Measurements from ENCODE around the gene PXMP4. TPM values are rescaled to one million over a fixed set of nuclear protein-coding genes. Genes with fewer than 3 reads are reported as not detected.
A peak's percentile ranks its signal among the peaks of the same experiment; 100 is the strongest.

Gene PXMP4
- total RNA-seq, 1 donor from 2014 or later: 9.4 TPM

DNA sequence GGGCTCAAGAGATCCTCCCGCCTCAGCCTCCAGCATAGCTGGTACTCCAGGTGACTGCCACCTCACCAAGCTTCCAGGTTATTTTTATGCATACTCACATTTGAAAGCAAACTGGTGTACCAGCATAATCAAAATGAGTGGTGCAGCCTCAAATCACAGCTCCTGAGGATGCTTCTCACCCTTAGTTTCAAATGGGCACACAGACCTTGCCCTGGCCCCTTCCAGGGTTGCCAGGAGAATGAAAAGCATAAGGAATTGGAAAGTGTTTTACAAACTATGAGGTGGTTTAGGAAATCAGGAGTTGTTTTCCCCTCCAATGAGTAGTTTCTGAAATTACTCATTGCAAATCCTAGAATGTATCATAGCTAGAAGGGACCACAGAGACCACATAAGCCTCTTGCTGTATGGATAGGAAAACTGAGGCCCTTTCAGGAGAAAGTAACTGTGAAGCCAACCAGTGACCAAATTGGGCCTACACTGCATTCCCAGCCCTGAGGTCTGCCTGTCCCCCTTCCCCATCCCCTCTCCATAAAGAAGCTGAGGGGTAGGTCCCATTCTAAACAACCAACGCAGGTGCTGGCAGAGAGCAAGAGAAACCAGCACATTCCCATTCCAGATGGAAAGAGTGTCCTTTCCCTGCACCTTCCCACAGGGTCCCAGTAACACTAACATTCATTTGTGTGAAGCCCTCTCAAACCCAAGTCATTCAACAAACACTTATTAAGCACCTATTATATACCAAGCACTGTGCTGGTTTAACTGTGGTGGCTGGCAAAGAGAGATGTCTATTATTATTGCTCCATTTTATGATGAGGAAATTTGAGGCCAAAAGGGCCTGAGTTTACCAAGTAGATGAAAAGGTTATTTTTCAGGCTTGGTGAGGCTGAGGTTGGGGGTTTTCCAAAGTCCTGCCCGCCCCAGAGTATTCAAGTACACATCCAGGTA is 31.8 kb downstream of the PXMP4 start:
- Mint-ChIP-seq H3K9me3 (ENCODE audit: unreplicated experiment) (peaks cover 7% of the 10 kb centered on the region), H3K4me3 (ENCODE audit: unreplicated experiment) (no peak overlapping the region), H3K4me1 (ENCODE audit: low read depth, unreplicated experiment) (peaks cover 11% of the 10 kb centered on the region), H3K27ac (ENCODE audit: unreplicated experiment) (no peak overlapping the region), H3K36me3 (ENCODE audit: unreplicated experiment) (no peaks in the 10 kb centered on the region), H3K27me3 (ENCODE audit: unreplicated experiment) (peaks cover 14% of the 10 kb centered on the region)
- DNase-seq: no peak
- TF ChIP-seq, protein P1, sequence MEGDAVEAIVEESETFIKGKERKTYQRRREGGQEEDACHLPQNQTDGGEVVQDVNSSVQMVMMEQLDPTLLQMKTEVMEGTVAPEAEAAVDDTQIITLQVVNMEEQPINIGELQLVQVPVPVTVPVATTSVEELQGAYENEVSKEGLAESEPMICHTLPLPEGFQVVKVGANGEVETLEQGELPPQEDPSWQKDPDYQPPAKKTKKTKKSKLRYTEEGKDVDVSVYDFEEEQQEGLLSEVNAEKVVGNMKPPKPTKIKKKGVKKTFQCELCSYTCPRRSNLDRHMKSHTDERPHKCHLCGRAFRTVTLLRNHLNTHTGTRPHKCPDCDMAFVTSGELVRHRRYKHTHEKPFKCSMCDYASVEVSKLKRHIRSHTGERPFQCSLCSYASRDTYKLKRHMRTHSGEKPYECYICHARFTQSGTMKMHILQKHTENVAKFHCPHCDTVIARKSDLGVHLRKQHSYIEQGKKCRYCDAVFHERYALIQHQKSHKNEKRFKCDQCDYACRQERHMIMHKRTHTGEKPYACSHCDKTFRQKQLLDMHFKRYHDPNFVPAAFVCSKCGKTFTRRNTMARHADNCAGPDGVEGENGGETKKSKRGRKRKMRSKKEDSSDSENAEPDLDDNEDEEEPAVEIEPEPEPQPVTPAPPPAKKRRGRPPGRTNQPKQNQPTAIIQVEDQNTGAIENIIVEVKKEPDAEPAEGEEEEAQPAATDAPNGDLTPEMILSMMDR (IDR thresholded peaks at IDR 0.05; ENCODE audit: partially characterized antibody, unreplicated experiment): no peak

DNA sequence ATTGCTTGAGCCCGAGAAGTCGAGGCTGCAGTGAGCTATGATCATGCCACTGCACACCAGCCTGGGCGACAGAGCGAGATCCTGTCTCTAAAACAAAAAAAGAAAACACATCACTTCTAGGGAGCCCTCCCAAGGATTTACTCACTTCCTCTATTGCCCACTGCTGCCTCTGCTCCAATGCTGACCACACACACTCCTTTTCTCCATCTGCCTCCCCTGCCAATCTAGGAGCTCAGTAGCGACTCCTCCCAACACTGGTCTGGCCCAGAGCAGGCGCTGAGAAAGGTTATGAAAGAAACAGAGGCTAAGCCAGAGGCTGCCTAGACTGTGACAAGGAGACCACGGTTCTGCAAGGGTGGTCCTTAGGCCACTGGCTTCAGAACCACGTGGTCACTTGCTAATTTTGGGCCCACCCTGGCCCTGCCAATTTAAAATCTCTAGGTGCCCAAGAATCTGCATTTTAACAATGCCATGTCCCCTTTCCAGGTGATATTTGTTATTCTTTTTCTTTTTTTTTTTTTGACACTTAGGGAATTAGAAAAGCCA is 32.7 kb downstream of the PXMP4 start:
- H3K4me1 Mint-ChIP-seq (ENCODE audit: low read depth, unreplicated experiment): peaks cover 14% of the 10 kb centered on the region
- no peak for DNase-seq
- H3K36me3 Mint-ChIP-seq (ENCODE audit: unreplicated experiment): no peaks in the 10 kb centered on the region
- peak overlapping the region; percentile 86 for H3K4me3 Mint-ChIP-seq (ENCODE audit: unreplicated experiment)
- TF ChIP-seq, protein P1 (IDR thresholded peaks at IDR 0.05; ENCODE audit: partially characterized antibody, unreplicated experiment): no peak
- peaks cover 8% of the 10 kb centered on the region for H3K9me3 Mint-ChIP-seq (ENCODE audit: unreplicated experiment)
- peaks cover 14% of the 10 kb centered on the region for H3K27me3 Mint-ChIP-seq (ENCODE audit: unreplicated experiment)
- H3K27ac Mint-ChIP-seq (ENCODE audit: unreplicated experiment): no peak overlapping the region

DNA sequence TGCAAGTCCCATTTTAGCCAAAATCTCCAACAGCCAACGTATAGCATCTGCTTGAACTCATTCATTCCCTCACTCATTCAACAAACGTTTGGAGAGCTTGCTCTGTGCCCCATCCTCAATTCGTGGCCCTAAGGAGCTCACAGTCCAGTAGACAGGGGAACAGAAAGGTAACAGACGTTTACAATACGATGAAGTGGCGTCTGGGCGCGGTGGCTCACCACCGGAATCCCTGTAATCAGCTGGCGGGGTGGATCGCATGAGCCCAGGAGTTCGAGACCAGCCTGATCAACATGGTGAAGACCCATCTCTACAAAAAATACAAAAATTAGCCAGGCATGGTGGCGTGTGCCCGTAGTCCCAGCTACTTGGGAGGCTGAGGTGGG is 33.1 kb downstream of the PXMP4 start:
- TF ChIP-seq, protein P1 (IDR thresholded peaks at IDR 0.05; ENCODE audit: partially characterized antibody, unreplicated experiment): no peak
- peak overlapping the region; percentile 93 for H3K27ac Mint-ChIP-seq (ENCODE audit: unreplicated experiment)
- H3K27me3 Mint-ChIP-seq (ENCODE audit: unreplicated experiment): peaks cover 14% of the 10 kb centered on the region
- H3K36me3 Mint-ChIP-seq (ENCODE audit: unreplicated experiment): no peaks in the 10 kb centered on the region
- no peak for DNase-seq
- H3K9me3 Mint-ChIP-seq (ENCODE audit: unreplicated experiment): peaks cover 9% of the 10 kb centered on the region
- peak overlapping the region; percentile 86 for H3K4me3 Mint-ChIP-seq (ENCODE audit: unreplicated experiment)
- H3K4me1 Mint-ChIP-seq (ENCODE audit: low read depth, unreplicated experiment): peaks cover 17% of the 10 kb centered on the region

- Mint-ChIP-seq H3K9me3 (ENCODE audit: unreplicated experiment) (peaks cover 10% of the 10 kb centered on the region), H3K4me3 (ENCODE audit: unreplicated experiment) (peak within 1 kb of the TSS; percentile 88), H3K27ac (ENCODE audit: unreplicated experiment) (peak within 1 kb of the TSS; percentile 96), H3K27me3 (ENCODE audit: unreplicated experiment) (peaks cover 16% of the 10 kb centered on the region), H3K36me3 (ENCODE audit: unreplicated experiment) (no peaks in the 10 kb centered on the region), H3K4me1 (ENCODE audit: low read depth, unreplicated experiment) (peaks cover 22% of the 10 kb centered on the region)
- DNase-seq: peak; percentile 99
- TF ChIP-seq, protein P1 (IDR thresholded peaks at IDR 0.05; ENCODE audit: partially characterized antibody, unreplicated experiment): no peak
Observed at GRCh38 chr20:33686100-33686983, 33.8 kb downstream of the PXMP4 start, which contains the start of gene E2F1. E2F1 (minus strand) TSS chr20:33686385; CDS start chr20:33686264, 121 bp downstream.
